ENCODE data around the gene CLEC3A.

DNA sequence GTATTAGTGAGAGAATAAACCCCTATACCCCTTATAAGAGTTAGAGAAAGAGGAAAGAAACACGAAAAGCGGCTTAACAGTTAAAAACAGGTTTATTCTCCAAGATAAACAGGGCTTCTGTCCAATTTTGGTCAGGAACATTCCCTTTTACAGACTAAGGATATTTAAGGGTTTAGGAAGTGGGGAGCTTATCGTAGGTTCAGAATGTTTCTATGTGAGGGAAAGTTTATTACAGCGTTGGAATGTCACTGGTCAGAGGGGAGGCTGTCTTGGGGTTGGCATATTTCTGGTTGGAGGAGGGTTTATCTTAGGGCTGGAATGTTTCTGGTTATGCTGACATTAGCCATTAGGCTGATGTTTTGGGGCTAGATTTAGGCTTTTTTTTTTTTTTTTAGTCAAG lies 43.0 kb downstream of the CLEC3A start:
- TF ChIP-seq, protein P1, sequence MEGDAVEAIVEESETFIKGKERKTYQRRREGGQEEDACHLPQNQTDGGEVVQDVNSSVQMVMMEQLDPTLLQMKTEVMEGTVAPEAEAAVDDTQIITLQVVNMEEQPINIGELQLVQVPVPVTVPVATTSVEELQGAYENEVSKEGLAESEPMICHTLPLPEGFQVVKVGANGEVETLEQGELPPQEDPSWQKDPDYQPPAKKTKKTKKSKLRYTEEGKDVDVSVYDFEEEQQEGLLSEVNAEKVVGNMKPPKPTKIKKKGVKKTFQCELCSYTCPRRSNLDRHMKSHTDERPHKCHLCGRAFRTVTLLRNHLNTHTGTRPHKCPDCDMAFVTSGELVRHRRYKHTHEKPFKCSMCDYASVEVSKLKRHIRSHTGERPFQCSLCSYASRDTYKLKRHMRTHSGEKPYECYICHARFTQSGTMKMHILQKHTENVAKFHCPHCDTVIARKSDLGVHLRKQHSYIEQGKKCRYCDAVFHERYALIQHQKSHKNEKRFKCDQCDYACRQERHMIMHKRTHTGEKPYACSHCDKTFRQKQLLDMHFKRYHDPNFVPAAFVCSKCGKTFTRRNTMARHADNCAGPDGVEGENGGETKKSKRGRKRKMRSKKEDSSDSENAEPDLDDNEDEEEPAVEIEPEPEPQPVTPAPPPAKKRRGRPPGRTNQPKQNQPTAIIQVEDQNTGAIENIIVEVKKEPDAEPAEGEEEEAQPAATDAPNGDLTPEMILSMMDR (IDR thresholded peaks at IDR 0.05 in 4 of 5, conservative IDR thresholded peaks at IDR 0.05 in 1 of 5), result no peak
- no peak for TF ChIP-seq POLR2A (IDR thresholded peaks at IDR 0.05)
